GM19468 (cell line): ENCODE data around the gene AMOTL1.

Source experiments
- ATAC-seq: cut with Tn5 transposase; IDR thresholded peaks from one replicate; pipeline ENCODE4 v1.9.1; 2021; ENCODE audit warnings: mild to moderate bottlenecking, moderate library complexity, moderate number of reproducible peaks; ENCODE audit not compliant: unreplicated experiment; ENCODE audit errors: extremely low read depth

Gene AMOTL1

DNA sequence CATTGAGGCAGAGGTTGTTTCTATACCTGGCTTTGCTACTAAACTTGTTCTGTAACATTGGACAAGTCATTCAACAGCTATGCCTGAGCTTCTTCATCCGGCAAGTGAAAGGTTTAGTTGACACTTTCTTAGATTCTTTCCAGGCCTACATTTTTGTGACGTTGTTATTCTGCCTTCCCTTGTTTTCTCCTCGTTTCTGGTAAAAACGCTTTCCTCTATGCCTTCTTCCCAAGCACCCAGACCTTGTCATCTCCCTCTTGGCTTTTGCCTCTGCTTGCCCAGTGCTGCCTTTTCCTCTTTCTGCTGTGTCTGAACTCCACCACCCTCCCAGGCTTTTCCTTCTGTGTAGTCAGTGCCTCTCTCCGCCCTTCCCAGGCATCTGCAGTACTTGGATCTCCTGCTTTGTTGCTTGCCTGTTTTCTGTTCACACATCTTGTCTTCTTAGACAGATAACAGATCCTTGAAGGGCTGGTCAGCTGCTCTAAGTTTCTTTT, 1.4 kb upstream of the AMOTL1 start:
- ATAC-seq, result no peak

DNA sequence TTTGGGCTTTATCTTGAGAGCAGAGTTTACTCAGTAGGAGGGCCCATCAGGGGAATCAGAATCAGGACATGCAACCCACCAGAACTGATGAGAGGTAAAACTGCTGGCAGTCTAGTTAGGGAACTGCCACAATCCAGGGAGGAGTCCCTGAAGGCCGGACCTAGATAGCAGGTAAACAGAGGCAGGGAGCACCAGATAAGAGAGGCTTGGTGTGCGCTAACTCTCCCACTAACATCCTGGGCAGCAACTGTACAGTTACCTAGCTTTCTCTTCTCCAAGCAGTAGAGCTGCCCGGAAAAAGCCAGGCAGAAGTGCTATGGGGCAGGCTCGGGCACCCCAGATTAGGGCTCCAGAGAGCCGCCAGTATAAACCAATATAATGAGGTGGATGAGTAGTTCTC, 865 bp upstream of the AMOTL1 start:
- no peak for ATAC-seq

DNA sequence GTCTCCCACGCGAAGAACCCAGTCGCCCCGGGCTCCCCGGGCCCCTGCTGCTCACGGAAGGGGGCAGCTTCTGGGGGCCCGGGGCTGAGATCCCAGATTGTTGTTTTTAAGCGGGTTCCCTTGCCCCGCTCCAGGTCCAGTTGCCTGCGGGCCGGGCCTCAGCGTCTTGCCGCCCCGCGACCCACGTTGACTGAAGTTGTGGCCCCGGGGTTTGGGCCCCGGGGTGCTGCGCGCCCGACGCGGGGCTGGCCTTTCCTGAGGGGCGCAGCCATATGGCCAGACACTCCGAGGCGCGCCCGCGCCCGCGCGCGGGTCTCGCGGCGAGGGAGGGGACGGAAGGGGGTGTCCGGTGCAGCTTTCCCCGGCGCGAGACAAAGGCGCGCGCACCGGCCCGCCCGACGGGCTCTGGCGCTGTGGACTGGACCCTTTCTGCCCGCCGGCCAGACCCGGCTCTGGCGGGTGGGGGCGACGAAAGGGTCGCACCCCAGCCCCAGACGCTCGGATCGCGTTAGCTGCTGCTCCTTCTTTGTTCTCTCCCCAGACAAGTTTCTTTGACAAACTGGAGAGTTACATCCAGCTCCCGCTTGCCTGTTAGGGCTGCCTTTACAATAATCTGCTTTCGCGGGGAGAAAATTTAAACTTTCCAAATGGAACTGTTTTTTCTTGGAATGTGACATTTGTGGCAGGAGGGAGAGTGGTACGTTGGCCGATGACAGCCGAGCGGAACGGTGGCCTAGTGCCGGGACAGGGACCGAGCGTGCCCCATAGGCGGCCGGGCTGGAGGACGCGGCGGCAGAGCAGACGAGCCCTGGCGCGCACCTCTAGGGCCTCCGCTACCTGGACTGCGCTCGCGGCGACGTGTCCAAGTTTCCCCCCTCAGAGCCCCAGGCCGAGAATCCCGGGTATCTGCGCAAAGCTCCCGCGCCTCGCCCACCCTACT, 716 bp downstream of the AMOTL1 start:
- ATAC-seq, result no peak

DNA sequence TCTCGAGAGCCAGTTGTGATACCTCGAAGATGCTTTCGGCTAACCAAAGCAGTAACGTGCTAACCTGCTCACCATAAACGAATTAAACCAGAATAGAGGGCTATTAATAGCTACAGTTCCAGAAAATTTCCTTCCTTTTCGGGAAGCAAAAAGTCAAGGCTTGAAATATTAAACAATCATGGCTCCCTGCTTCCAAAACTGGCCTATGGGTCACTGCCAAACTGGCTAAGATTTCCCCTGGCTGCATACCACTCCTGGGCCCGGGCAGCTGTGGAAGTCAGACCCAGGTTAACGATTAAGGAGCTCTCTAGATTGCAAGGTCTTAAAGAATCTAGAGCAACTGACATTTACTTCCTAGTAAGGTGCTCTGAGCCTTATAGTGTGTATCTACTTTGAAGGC, 1.7 kb downstream of the AMOTL1 start:
- ATAC-seq, result no peak

DNA sequence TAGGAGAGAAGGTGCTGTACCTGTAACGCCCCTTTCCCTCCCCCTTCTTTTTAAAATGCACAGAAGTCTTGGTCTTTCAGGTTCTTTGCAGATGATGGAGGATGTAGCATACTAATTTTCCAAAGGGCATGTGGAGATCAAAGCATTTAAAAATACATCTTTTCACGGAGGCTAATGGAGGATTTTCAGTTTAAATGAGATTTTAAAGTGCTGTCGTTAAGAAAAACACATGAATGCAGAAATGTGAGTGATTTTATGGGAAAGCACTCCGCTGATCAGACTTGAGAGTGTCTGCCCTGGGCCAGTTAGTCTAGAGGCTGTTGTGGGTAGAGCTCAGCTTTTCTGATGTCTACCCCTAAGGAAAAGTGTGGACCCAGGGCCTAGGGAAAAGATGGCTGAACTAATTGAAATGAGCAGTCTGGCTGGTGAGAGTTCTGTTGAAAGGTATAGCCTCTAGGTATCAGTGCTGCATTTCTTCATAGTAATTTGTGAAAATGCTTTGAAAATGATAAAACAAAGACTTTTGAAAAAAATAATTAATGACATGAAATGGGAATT, 2.5 kb downstream of the AMOTL1 start:
- no peak for ATAC-seq

DNA sequence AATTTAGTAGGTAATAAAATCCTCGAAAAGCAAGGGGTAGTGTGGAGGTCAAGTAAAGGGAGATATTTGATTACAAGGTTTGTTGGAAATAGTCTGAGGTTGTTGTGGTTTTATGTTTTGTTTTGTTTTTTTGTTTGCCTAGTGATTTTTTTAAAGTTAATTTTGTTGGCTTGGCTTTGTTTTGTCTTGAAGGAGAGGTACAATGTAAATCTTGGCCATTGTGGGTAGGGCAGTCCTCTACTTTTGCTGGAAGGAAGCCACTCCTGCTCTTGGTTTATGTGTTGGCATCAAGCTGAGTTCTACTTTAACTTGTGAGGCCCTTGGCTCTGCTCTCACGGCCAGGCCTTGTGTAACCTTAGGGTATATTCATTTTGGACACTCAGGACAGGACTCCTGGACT, 3.2 kb downstream of the AMOTL1 start:
- no peak for ATAC-seq

DNA sequence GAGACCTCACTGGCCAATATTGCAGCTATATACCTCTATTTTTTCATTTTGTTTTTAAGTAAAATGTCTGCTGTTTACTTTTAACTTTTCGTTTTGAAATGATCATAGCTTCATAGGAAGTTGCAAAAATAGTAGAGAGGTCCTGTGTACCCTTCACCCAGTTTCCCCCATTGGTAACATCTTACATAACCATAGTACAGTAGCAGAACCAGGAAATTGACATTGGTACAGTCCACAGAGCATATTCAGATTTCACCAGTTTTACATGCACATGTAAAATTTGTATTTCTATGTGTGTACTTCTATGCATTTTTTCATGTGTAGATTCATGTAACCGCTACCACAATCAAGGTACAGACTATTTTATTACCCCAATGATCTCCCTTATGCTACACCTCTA, 3.8 kb downstream of the AMOTL1 start:
- no peak for ATAC-seq

DNA sequence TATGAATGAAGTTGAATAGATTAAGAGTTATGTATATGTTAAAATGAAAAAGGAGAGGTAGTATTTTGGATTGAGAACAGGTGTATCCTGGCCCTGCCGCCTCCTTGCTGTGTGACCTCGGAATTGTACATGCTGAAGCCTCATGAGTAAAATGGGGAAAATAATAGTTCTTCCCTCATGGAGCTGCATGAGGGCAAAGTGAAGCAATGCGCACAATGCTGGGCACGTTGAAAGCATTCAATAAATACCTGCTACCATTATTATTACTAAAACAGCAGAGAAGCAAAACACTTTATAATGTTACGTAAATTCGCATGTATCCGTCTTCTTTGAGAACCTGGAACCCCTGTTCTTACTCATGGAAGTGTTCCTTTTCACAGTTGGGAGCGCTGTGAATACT, 5.7 kb downstream of the AMOTL1 start:
- no peak for ATAC-seq

DNA sequence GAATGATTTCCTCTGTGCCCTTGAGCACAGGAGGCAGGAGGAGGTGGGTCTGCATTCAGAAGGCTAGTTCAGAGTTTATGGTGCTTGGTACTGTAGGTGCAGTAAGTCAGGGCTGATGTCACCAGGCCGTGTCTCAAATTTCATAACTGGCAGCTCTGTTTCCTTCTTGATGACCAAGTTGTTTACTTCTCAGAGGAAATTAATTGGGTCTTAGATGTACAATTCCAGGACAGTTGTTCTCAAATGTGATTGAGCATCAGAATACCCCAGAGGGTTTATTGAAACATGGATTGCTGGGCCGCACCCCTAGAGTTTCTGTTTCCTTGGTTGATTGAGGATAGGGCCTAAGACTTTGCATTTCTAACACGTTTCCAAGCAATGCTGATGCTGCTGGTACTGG, 6.2 kb downstream of the AMOTL1 start:
- no peak for ATAC-seq

DNA sequence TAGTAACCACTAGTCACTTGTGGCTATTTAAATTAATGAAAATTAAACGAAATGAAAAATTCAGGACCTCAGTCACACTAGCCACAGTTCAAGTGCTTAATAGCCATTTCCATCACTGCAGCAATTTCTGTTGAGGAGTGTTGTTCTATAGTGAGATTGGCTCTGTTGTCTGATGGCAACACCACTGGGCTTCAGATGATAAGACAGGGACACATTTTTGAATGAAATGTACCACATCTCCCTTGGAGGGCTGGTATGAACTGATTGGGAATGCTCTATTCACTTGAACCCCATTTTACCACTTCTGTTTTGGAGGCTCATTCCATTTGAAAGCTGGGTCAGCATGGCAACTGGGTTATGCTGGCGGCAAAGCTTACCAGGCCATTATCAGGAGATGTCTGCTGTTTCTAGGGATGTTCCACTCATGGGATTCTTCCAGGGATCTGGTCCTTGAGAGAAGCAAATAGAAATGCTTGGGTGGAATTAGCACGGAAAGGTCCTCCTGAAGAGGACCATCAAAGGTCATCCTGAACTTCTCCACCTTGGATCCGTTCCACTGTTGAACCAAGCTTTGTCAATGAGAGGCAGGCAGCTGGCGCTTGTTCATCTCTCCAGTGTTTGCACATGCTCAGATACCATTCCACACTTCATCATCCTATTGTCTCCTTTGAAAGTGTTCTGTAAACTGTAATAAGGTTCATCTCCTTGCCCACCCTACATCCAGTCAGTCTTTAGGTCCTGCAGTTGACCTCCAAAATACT, 7.6 kb downstream of the AMOTL1 start:
- ATAC-seq, result no peak

DNA sequence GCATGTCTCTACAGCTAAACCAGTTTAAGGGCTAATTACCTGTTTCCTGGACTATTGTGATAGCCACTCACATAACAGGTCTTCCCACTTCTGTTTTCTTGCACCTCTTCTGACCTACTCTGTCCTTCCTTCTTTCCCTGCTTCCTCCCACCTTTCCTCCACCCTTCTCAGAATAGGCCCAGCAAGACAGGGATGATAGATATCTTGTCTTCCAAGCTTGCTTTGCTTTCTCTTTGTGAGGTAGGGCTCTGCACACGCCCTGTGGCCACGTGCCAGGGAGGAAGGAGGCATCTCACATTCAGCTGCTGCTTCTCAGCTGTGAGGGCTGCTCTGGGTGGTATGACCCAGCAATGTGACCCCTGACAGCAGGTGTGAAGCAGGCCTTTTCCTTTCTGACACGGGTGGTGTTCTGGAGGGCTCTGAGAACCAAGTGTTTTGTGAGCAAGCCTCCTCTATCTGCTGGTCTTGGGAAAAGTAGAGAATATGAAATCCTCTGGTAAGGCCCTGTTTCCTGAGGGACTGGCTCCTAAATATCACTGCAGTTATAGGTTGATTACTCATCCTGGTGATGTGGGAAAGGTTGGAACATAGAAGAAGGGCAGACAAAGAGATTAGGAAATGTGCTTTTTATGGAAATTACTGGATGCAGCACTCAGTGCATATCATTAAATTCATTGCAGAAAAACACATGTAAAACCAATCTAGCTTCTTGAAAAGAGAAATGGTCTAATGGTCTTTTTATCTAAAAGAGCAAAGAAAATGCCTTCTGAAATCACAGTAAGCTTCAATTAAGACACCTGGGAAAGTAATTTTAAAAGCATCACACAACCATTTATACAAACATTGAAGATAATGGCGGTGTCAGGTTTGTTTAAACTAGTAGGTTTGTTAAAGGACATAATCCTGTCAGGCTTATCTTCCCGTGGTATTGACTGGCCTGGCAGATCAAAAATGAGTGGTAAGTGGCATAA, 8.5 kb downstream of the AMOTL1 start:
- no peak for ATAC-seq

DNA sequence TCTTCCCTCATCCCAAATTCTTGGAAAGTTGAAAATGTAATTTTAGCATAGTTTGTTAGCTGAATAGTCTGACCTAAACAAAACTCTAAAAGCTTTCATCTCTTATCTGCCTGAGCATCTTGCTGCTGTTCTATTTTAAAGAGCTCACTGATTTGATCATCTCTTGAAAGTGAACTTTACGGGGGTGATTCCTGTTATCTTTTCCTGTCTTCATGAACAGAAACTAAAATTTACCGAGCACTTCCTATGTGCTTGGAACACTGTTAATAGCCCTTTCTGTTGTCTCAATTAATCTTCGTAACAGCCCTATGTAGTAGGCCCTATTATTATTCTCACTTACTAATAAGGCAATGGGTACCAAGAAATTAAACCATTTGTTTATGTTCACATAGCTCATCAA, 12.3 kb downstream of the AMOTL1 start:
- ATAC-seq, result no peak

DNA sequence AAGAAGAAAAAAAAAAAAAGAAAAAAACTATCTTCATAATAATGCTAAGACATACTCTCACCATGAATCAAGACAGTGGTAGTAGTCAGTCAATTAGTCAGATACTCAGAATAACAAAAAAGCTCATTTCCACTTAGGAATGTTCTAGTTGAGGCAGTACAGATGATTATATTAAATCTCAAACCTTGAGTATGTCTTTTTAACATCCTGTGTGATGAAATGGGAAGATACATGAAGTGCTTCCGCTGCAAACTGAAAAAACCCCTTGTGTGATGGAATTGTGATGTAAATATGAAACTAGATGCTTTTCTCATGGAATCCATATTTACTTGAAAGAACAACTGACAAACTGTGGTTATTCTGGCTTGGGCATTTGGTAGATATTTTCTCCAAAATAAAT, 13.7 kb downstream of the AMOTL1 start:
- ATAC-seq, result no peak

DNA sequence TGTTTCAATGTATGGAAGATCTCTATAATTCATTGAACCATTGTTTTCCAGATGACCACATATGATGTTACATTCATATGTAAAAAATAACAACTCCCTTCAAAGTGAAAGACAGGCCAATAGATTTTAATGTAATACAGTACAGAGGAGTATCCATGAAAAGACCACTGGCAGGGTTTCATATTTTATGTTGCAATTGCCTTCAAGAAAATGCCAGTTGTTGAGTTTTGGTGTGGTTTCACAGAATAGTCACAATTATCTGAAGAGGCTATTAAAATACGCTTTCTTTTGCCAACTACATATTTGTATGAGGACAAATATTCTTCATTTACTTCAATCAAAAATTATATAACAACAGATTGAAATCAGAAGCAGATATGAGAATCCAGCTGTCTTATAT, 14.3 kb downstream of the AMOTL1 start:
- no peak for ATAC-seq

DNA sequence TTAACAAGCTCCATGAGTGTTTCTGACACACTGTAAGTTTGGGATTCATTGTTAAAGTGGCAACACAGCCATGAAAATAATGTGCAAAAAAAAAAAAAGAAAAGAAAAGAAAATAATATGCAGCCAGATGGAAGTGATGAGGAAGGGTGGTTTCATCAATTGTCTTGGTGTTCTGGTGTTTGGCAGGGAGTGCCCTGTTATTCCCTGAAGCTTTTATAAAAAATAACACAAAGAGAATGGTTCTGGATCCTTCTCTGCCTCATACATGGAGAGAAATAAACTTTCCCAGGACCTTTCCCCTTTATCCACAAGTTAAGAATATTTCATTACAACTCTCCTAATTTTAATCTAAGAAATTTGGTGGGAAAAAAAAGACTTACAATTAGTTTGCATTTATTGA, 16.7 kb downstream of the AMOTL1 start:
- ATAC-seq, result no peak

DNA sequence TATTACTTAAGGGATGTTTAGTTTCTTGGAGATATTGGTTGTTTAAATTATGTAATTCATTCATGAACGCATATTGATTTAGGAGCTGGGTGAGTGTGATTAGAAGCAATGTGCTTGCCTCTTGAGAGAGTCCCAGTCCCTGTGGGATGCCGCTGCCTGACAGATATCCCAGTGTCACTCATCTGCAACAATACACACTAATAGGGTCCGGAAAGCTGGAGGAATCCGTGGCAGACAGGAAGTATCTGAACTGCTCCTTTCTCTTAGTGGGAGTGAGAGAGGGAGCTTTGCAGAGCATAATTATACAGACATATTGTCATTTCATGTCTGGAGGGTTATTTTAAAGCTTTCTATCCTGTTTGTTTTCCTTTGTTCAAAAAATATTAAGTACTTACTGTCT, 17.4 kb downstream of the AMOTL1 start:
- ATAC-seq, result no peak

DNA sequence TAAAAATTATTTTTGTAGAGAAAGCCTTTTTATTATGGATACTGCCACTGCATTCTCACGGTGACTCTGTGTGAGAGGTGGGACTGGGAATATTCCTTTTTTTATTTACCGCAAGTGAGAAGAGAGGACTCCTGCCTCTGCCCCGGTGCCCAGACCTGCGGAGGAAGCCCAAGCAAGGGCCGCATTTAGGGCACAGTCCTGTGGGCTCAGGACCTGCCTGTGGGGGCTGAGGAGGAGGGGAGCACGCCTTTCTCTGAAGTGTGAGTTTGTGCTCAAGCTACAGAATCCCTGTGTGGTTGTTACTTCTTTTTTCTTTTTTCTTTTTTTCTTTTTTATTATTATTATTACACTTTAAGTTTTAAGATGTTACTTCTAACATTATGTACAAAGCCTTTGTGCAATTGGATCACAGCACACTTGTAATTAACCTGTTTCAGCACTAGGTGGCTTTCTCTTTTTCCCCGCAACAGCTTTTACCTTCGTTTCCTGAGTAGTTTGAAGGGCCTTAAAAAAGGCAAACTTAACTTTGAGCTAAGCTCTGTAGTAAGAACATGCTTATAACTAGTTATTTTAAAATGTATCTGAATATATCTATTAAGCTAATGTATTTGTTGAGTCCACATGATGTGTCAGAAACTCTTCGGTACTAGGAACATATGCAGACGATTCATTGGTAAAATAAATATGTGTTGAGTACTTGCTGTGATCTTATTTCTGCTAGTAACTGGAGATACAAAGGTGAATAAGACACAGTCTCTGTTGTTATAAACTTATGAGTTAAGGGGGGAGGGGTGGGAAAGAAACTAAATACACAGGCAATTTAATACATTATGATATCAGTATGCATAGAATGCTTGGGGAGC, 18.3 kb downstream of the AMOTL1 start:
- no peak for ATAC-seq

DNA sequence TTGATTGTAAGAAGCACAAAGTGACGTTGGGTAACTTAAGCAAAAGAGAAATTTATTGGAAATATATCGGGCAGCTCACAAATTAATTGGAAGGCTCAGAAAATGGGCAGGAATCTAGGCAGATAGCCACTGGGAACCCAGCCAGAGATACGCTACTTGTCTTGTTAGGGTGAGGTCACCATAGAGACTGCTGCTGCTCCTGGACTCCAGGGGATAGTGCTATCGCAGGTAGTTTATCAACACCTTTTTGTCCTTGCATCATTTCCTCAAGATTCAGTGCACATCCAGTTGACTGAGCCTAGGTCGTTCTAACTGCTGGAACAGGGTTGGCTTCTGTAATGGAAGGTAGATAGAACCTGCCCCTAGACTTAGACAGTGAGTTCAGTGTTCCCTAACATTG, 19.6 kb downstream of the AMOTL1 start:
- no peak for ATAC-seq

DNA sequence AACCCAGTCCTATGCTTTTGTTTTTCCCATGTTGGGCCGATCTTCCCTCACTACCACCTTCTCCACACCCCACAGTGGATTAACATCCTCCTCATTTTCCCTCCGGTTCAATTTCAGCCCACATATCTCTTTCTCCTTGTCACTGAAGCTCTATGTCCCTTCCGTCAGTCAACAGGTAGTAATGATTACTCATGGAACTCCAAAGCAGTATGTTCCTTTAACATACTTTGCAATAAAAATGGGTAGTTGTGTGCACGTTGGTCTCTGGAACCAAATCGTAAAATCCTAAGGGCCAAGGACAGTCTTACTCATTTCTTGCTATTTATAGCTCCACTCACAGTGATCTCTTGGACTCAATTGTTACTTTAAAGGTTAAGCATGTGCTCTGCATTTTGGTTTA, 20.2 kb downstream of the AMOTL1 start:
- no peak for ATAC-seq
